ENCODE results near the gene SCAMP3.
A peak's percentile ranks its signal among the peaks of the same experiment; 100 is the strongest.

SCAMP3 gene

DNA sequence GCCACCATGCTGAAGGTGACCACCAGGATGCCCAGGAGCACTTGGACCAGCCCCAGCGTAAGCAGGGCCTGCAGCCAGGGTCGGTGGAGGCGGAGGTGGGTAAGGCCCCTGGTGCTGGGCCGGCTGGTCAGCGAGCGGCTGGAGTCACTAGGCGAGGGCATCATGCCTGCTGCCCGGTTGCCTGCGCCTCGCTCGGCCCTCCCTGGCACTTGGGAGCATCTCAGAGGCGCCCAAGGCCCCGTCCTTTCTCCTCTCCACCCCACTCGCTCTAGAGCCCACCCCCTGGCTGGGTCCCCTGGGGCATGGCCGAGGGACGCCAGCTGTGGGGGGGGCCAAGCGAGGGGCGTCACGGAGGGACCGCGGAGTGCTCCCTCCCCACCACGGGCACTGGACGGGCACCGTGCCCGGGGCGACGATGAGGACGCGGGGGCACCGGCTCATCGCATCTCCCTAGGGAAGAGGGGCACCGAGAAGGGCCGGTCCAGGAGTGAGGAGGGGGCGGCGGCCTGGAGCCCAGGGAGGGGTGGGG lies 7.4 kb downstream of the SCAMP3 start:
- no peak for DNase-seq

GRCh38 chr1:155254228-155254713 lies 7.9 kb downstream of the SCAMP3 start:
- Histone ChIP-seq H3K4me1 (ENCODE audit: control insufficient read depth, insufficient read depth, low read depth, low read length) (peaks cover 30% of the 10 kb centered on the region), H3K9ac (ENCODE audit: low read length) (peak overlapping the region; percentile 94), H3K27me3 (ENCODE audit: control insufficient read depth in 1 of 2, insufficient read depth in 1 of 2, low read length in 2 of 2) (no peaks in the 10 kb centered on the region), H2AFZ (ENCODE audit: low read depth, low read length) (no peak overlapping the region), H3K23ac (ENCODE audit: low read length in 2 of 2) (no peak overlapping the region), H3K14ac (ENCODE audit: low read length in 2 of 2) (peak overlapping the region in 1 of 2 experiments; percentile 78), H4K8ac (ENCODE audit: low read length) (peak overlapping the region; percentile 98), H2AK5ac (ENCODE audit: low read length, severe bottlenecking) (no peak overlapping the region), H3K4me2 (ENCODE audit: low read length, poor library complexity, severe bottlenecking) (peak overlapping the region; percentile 66), H3K4me3 (ENCODE audit: insufficient read depth in 1 of 2, low read depth in 1 of 2, low read length in 2 of 2) (peak overlapping the region; percentile 79 to 95), H2BK12ac (ENCODE audit: low read length in 2 of 2) (peak overlapping the region in 1 of 2 experiments; percentile 26), H3K9me3 (ENCODE audit: control insufficient read depth, low read length) (no peaks in the 10 kb centered on the region), H3K79me1 (replicated peaks; ENCODE audit: low read length, poor library complexity, severe bottlenecking) (peaks cover 22% of the 10 kb centered on the region), H3K4ac (ENCODE audit: low read depth in 1 of 2, low read length in 2 of 2) (peak overlapping the region; percentile 49 to 94), H2BK15ac (ENCODE audit: low read depth, poor library complexity, severe bottlenecking) (no peak overlapping the region), H2BK5ac (ENCODE audit: low read depth, low read length, poor library complexity, severe bottlenecking) (no peak overlapping the region), H4K91ac (ENCODE audit: low read length) (peak overlapping the region; percentile 8), H3K18ac (ENCODE audit: low read depth in 1 of 2, low read length in 2 of 2) (peak overlapping the region in 1 of 2 experiments; percentile 96), H3K27ac (ENCODE audit: low read length, poor library complexity, severe bottlenecking) (no peak overlapping the region), H3K36me3 (ENCODE audit: control insufficient read depth in 1 of 2, insufficient read depth in 2 of 2, low read depth in 1 of 2, low read length in 2 of 2) (peaks cover 34 to 36% of the 10 kb centered on the region in 2 experiments), H2BK120ac (ENCODE audit: low read depth, low read length) (no peak overlapping the region)
- DNase-seq: no peak
- WGBS: 77% methylated on average over 12 of the region's 12 CpGs

More for the DNA sequence above, 7.4 kb downstream of the SCAMP3 start:
- H3K4me3 ChIP-seq (ENCODE audit: insufficient read depth in 1 of 2, low read depth in 1 of 2, low read length in 2 of 2): peak overlapping the region; percentile 79 to 95
- peak overlapping the region; percentile 88 for H2BK15ac ChIP-seq (ENCODE audit: low read depth, poor library complexity, severe bottlenecking)
- H3K14ac ChIP-seq (ENCODE audit: low read length in 2 of 2): peak overlapping the region in 1 of 2 experiments; percentile 78
- no peaks in the 10 kb centered on the region for H3K9me3 ChIP-seq (ENCODE audit: control insufficient read depth, low read length)
- peak overlapping the region in 1 of 2 experiments; percentile 53 for H3K23ac ChIP-seq (ENCODE audit: low read length in 2 of 2)
- H2AK5ac ChIP-seq (ENCODE audit: low read length, severe bottlenecking): no peak overlapping the region
- H3K9ac ChIP-seq (ENCODE audit: low read length): peak overlapping the region; percentile 94
- H2BK5ac ChIP-seq (ENCODE audit: low read depth, low read length, poor library complexity, severe bottlenecking): peak overlapping the region; percentile 21
- H3K79me1 ChIP-seq (replicated peaks; ENCODE audit: low read length, poor library complexity, severe bottlenecking): peaks cover 24% of the 10 kb centered on the region
- H3K27ac ChIP-seq (ENCODE audit: low read length, poor library complexity, severe bottlenecking): no peak overlapping the region
- peak overlapping the region; percentile 64 for H2AFZ ChIP-seq (ENCODE audit: low read depth, low read length)
- peaks cover 37 to 39% of the 10 kb centered on the region in 2 experiments for H3K36me3 ChIP-seq (ENCODE audit: control insufficient read depth in 1 of 2, insufficient read depth in 2 of 2, low read depth in 1 of 2, low read length in 2 of 2)
- WGBS: 14% methylated on average over 31 of the region's 35 CpGs
- peak overlapping the region; percentile 72 to 96 for H3K18ac ChIP-seq (ENCODE audit: low read depth in 1 of 2, low read length in 2 of 2)
- peaks cover 30% of the 10 kb centered on the region for H3K4me1 ChIP-seq (ENCODE audit: control insufficient read depth, insufficient read depth, low read depth, low read length)
- H2BK12ac ChIP-seq (ENCODE audit: low read length in 2 of 2): peak overlapping the region in 1 of 2 experiments; percentile 34
- H2BK120ac ChIP-seq (ENCODE audit: low read depth, low read length): peak overlapping the region; percentile 23
- H3K27me3 ChIP-seq (ENCODE audit: control insufficient read depth in 1 of 2, insufficient read depth in 1 of 2, low read length in 2 of 2): no peaks in the 10 kb centered on the region
- peak overlapping the region; percentile 49 to 94 for H3K4ac ChIP-seq (ENCODE audit: low read depth in 1 of 2, low read length in 2 of 2)
- peak overlapping the region; percentile 66 for H3K4me2 ChIP-seq (ENCODE audit: low read length, poor library complexity, severe bottlenecking)
- peak overlapping the region; percentile 98 for H4K8ac ChIP-seq (ENCODE audit: low read length)
- peak overlapping the region; percentile 92 for H4K91ac ChIP-seq (ENCODE audit: low read length)

DNA sequence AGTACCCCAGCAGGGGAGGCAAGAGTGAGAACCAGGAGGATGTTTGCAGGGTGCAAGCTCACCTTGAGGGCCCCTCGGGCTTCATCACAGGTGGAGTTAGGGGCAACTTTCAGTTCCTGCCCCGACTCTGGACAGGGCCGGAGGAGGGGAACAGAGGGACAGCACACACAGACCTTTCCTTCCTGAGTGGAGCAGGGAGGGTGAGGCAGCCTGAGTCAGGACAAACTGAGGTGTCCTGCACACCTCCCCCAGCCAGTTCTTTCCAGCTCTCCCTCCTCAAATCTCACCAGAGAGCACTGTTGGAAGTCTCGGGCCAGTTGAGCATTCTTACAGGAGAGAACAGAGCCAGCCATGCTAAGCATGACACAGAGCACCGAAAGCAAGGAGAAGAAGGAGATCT lies 8.4 kb downstream of the SCAMP3 start:
- Histone ChIP-seq H3K9ac (ENCODE audit: low read length) (peak overlapping the region; percentile 94), H2BK12ac (ENCODE audit: low read length in 2 of 2) (no peak overlapping the region)
- 69% methylated on average over 5 of the region's 5 CpGs for WGBS

DNA sequence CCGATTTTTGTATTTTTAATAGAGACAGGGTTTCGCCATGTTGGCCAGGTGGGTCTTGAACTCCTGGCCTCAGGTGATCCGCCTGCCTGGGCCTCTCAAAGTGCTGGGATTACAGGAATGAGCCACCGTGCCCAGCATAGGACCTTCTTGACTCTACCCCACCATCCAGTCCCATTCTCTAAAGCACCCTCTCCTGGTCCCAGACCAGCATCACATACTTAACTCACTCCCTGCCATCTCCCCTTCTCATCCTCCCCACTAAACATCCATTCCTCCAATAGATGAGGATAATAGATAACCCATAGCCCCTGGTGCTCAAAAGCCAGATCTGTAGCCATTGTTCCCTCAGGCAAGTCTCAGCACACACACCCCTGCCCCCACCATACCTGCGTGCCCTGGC lies 9.0 kb downstream of the SCAMP3 start:
- H3K9me3 ChIP-seq (ENCODE audit: control insufficient read depth, low read length): no peaks in the 10 kb centered on the region
- no peak overlapping the region for H4K8ac ChIP-seq (ENCODE audit: low read length)
- peaks cover 30% of the 10 kb centered on the region for H3K4me1 ChIP-seq (ENCODE audit: control insufficient read depth, insufficient read depth, low read depth, low read length)
- no peak overlapping the region for H3K4me2 ChIP-seq (ENCODE audit: low read length, poor library complexity, severe bottlenecking)
- no peak overlapping the region for H2AK5ac ChIP-seq (ENCODE audit: low read length, severe bottlenecking)
- H2AFZ ChIP-seq (ENCODE audit: low read depth, low read length): no peak overlapping the region
- H3K9ac ChIP-seq (ENCODE audit: low read length): peak overlapping the region; percentile 94
- WGBS: 94% methylated on average over 5 of the region's 5 CpGs
- H4K91ac ChIP-seq (ENCODE audit: low read length): no peak overlapping the region
- H3K27me3 ChIP-seq (ENCODE audit: control insufficient read depth in 1 of 2, insufficient read depth in 1 of 2, low read length in 2 of 2): no peaks in the 10 kb centered on the region
- H2BK15ac ChIP-seq (ENCODE audit: low read depth, poor library complexity, severe bottlenecking): no peak overlapping the region
- H3K4ac ChIP-seq (ENCODE audit: low read depth in 1 of 2, low read length in 2 of 2): no peak overlapping the region
- no peak overlapping the region for H2BK120ac ChIP-seq (ENCODE audit: low read depth, low read length)
- H3K79me1 ChIP-seq (replicated peaks; ENCODE audit: low read length, poor library complexity, severe bottlenecking): peaks cover 18% of the 10 kb centered on the region
- H2BK5ac ChIP-seq (ENCODE audit: low read depth, low read length, poor library complexity, severe bottlenecking): no peak overlapping the region
- DNase-seq: no peak
- no peak overlapping the region for H3K23ac ChIP-seq (ENCODE audit: low read length in 2 of 2)
- no peak overlapping the region for H3K27ac ChIP-seq (ENCODE audit: low read length, poor library complexity, severe bottlenecking)
- peak overlapping the region in 1 of 2 experiments; percentile 15 for H2BK12ac ChIP-seq (ENCODE audit: low read length in 2 of 2)
- H3K18ac ChIP-seq (ENCODE audit: low read depth in 1 of 2, low read length in 2 of 2): peak overlapping the region in 1 of 2 experiments; percentile 48
- H3K14ac ChIP-seq (ENCODE audit: low read length in 2 of 2): no peak overlapping the region
- peak overlapping the region in 1 of 2 experiments; percentile 95 for H3K4me3 ChIP-seq (ENCODE audit: insufficient read depth in 1 of 2, low read depth in 1 of 2, low read length in 2 of 2)
- H3K36me3 ChIP-seq (ENCODE audit: control insufficient read depth in 1 of 2, insufficient read depth in 2 of 2, low read depth in 1 of 2, low read length in 2 of 2): peaks cover 37 to 45% of the 10 kb centered on the region in 2 experiments

More for the DNA sequence above, 8.4 kb downstream of the SCAMP3 start:
- no peak for DNase-seq
- H3K4me2 ChIP-seq (ENCODE audit: low read length, poor library complexity, severe bottlenecking): peak overlapping the region; percentile 30
- peaks cover 37 to 39% of the 10 kb centered on the region in 2 experiments for H3K36me3 ChIP-seq (ENCODE audit: control insufficient read depth in 1 of 2, insufficient read depth in 2 of 2, low read depth in 1 of 2, low read length in 2 of 2)
- H3K4ac ChIP-seq (ENCODE audit: low read depth in 1 of 2, low read length in 2 of 2): no peak overlapping the region
- H2BK5ac ChIP-seq (ENCODE audit: low read depth, low read length, poor library complexity, severe bottlenecking): no peak overlapping the region
- peak overlapping the region in 1 of 2 experiments; percentile 48 for H3K18ac ChIP-seq (ENCODE audit: low read depth in 1 of 2, low read length in 2 of 2)
- no peak overlapping the region for H2BK120ac ChIP-seq (ENCODE audit: low read depth, low read length)
- H2AK5ac ChIP-seq (ENCODE audit: low read length, severe bottlenecking): no peak overlapping the region
- H3K4me1 ChIP-seq (ENCODE audit: control insufficient read depth, insufficient read depth, low read depth, low read length): peaks cover 30% of the 10 kb centered on the region
- H2AFZ ChIP-seq (ENCODE audit: low read depth, low read length): no peak overlapping the region
- no peaks in the 10 kb centered on the region for H3K9me3 ChIP-seq (ENCODE audit: control insufficient read depth, low read length)
- H3K27ac ChIP-seq (ENCODE audit: low read length, poor library complexity, severe bottlenecking): no peak overlapping the region
- H4K91ac ChIP-seq (ENCODE audit: low read length): peak overlapping the region; percentile 9
- H2BK15ac ChIP-seq (ENCODE audit: low read depth, poor library complexity, severe bottlenecking): no peak overlapping the region
- peak overlapping the region in 1 of 2 experiments; percentile 95 for H3K4me3 ChIP-seq (ENCODE audit: insufficient read depth in 1 of 2, low read depth in 1 of 2, low read length in 2 of 2)
- no peak overlapping the region for H3K23ac ChIP-seq (ENCODE audit: low read length in 2 of 2)
- H3K14ac ChIP-seq (ENCODE audit: low read length in 2 of 2): no peak overlapping the region
- no peaks in the 10 kb centered on the region for H3K27me3 ChIP-seq (ENCODE audit: control insufficient read depth in 1 of 2, insufficient read depth in 1 of 2, low read length in 2 of 2)
- H4K8ac ChIP-seq (ENCODE audit: low read length): no peak overlapping the region
- peaks cover 22% of the 10 kb centered on the region for H3K79me1 ChIP-seq (replicated peaks; ENCODE audit: low read length, poor library complexity, severe bottlenecking)

Measured in mesenchymal stem cell (in vitro differentiated cells and primary cell).